GM12878 (cell line): Measurements from ENCODE around the gene RPA3. TPM values are rescaled to one million over a fixed set of nuclear protein-coding genes. Genes with fewer than 3 reads are reported as not detected.

Source experiments
- ATAC-seq: fragments of 200-7000 bp; cut with Tn5 transposase; 3 replicates; pipeline ENCODE4 v1.9.1; 2020; ENCODE audit warnings: mild to moderate bottlenecking, moderate library complexity
- BruUV-seq: library from RNA; stranded (reverse); fragments of 400-500 nt; replicated peaks from 2 replicates; lab custom pipeline; 2021; lab: Mats Ljungman, UMichigan
- CTCF ChIA-PET: fragments of 300-600 bp; sonication (Branson Sonifier 250); formaldehyde crosslinking; extraction: SDS; loops from one replicate; lab custom pipeline; 2021; ENCODE audit warnings: inconsistent platforms; lab: Yijun Ruan, JAX
- POLR2A ChIA-PET: fragments of 350-600 bp; formaldehyde crosslinking; extraction: SDS; loops from one replicate; lab custom pipeline; 2021; ENCODE audit warnings: inconsistent platforms; lab: Charles Lee
- RAD21 ChIA-PET: fragments of 300-600 bp; sonication (Branson Sonifier 250); formaldehyde crosslinking; loops from one replicate; lab custom pipeline; 2023; ENCODE audit warnings: antibody characterized with exemption; ENCODE audit not compliant: unreplicated experiment; lab: Charles Lee
- SMC1A ChIA-PET: fragments of 300-600 bp; sonication (Branson Sonifier 250); formaldehyde crosslinking; loops from one replicate; lab custom pipeline; 2023; ENCODE audit not compliant: unreplicated experiment, uncharacterized antibody; lab: Charles Lee
- DNase-seq: peaks from one replicate; pipeline ENCODE4 v3.0.0-alpha.2; 2011; ENCODE audit warnings: low read depth, low spot score
- FAIRE-seq: peaks from 3 replicates; lab custom pipeline; 2011; peaks lifted over from hg19 to GRCh38; lab: Jason Lieb, UNC
- H2AFZ ChIP-seq: 2 replicates; pipeline ENCODE4 v1.6.0; 2011; ENCODE audit warnings: low read depth, low read length, control low read depth; ENCODE audit not compliant: control insufficient read depth
- H3K27ac ChIP-seq: 2 replicates; pipeline ENCODE4 v1.5.1; 2011; ENCODE audit warnings: control low read depth; ENCODE audit not compliant: control insufficient read depth, insufficient read depth
- H3K27me3 ChIP-seq, 2 experiments: replicated peaks in 1 of 2; 2 replicates each; pipeline versions ENCODE4 v1.6.0 to v1.6.1; 2011; ENCODE audit warnings: low read length in 1 of 2; ENCODE audit not compliant: control insufficient read depth in 2 of 2, insufficient read depth in 2 of 2
- H3K36me3 ChIP-seq, 2 experiments: 2 replicates each; pipeline ENCODE4 v1.5.1; 2011; ENCODE audit warnings: low read length in 1 of 2; ENCODE audit not compliant: control insufficient read depth in 2 of 2, insufficient read depth in 2 of 2
- H3K4me1 ChIP-seq: 2 replicates; pipeline ENCODE4 v1.6.1; 2011; ENCODE audit warnings: mild to moderate bottlenecking, low read length, moderate library complexity, mixed read lengths; ENCODE audit not compliant: control insufficient read depth, insufficient read depth
- H3K4me2 ChIP-seq: 2 replicates; pipeline ENCODE4 v1.6.0; 2011; ENCODE audit warnings: control low read depth; ENCODE audit not compliant: control insufficient read depth, insufficient read depth
- H3K4me3 ChIP-seq: fragments of 200-600 bp; sonication (generic); 2 replicates; pipeline ENCODE4 v1.5.1; 2016
- H3K79me2 ChIP-seq: 2 replicates; pipeline ENCODE4 v1.6.0; 2011; ENCODE audit warnings: low read length; ENCODE audit not compliant: control insufficient read depth, insufficient read depth
- H3K9ac ChIP-seq: 2 replicates; pipeline ENCODE4 v1.8.0; 2011; ENCODE audit warnings: low read length, control low read depth, mixed read lengths; ENCODE audit not compliant: control insufficient read depth, insufficient read depth
- H3K9me3 ChIP-seq: replicated peaks from 3 replicates; pipeline ENCODE4 v1.5.1; 2011; ENCODE audit warnings: mild to moderate bottlenecking, low read length; ENCODE audit not compliant: control insufficient read depth, insufficient read depth
- H4K20me1 ChIP-seq: 2 replicates; pipeline ENCODE4 v1.6.0; 2011; ENCODE audit not compliant: control insufficient read depth, insufficient read depth
- CEBPB ChIP-seq, 2 experiments: fragments of 150-350 bp in 1 of 2; IDR thresholded peaks; 2 replicates each; pipeline ENCODE4 v1.6.1; 2012 to 2014; ENCODE audit warnings: low read depth in 2 of 2, low read length in 2 of 2, borderline replicate concordance in 1 of 2, inconsistent platforms in 1 of 2
- DPF2 ChIP-seq: fragments of 450-650 bp; IDR thresholded peaks from 2 replicates; pipeline ENCODE4 v1.6.1; 2017; ENCODE audit warnings: mild to moderate bottlenecking
- FOXM1 ChIP-seq: IDR thresholded peaks from 2 replicates; pipeline ENCODE4 v1.6.1; 2012; ENCODE audit warnings: low read depth, mild to moderate bottlenecking, inconsistent platforms, low read length, moderate library complexity
- JUNB ChIP-seq: IDR thresholded peaks from 2 replicates; pipeline ENCODE4 v1.6.1; 2016; ENCODE audit warnings: antibody characterized with exemption, mild to moderate bottlenecking
- MEF2A ChIP-seq: IDR thresholded peaks from 2 replicates; pipeline ENCODE4 v1.6.1; 2011; ENCODE audit warnings: low read depth, mild to moderate bottlenecking, low read length, moderate library complexity; ENCODE audit not compliant: insufficient read depth
- NFYA ChIP-seq: IDR thresholded peaks from 2 replicates; pipeline ENCODE4 v1.6.1; 2011; ENCODE audit warnings: low read depth, mild to moderate bottlenecking, low read length, improper control_type of control experiment, borderline replicate concordance
- NR2F1 ChIP-seq: fragments of 450-650 bp; conservative IDR thresholded peaks from 2 replicates; pipeline ENCODE4 v1.6.1; 2017; ENCODE audit warnings: mild to moderate bottlenecking
- PAX8 ChIP-seq: fragments of 450-650 bp; IDR thresholded peaks from 2 replicates; pipeline ENCODE4 v1.6.1; 2017; ENCODE audit warnings: mild to moderate bottlenecking, moderate library complexity
- RB1 ChIP-seq: fragments of 450-650 bp; formaldehyde crosslinking; IDR thresholded peaks from 2 replicates; pipeline ENCODE4 v1.6.1; 2017; ENCODE audit warnings: mild to moderate bottlenecking, borderline replicate concordance
- RBBP5 ChIP-seq: fragments of 200-600 bp; sonication (generic); conservative IDR thresholded peaks from 2 replicates; pipeline ENCODE4 v1.6.1; 2016
- TCF3 ChIP-seq: IDR thresholded peaks from 2 replicates; pipeline ENCODE4 v1.6.1; 2012; ENCODE audit warnings: low read depth, mild to moderate bottlenecking, low read length, borderline replicate concordance; ENCODE audit not compliant: insufficient read depth
- WGBS: methylation state at CpG from one replicate; pipeline ENCODE4 v1.1.6; 2016; ENCODE audit warnings: low lambda C conversion rate; ENCODE audit not compliant: insufficient replicate concordance, insufficient coverage; ENCODE audit errors: missing lambda C conversion rate; 5-methylcytosine and 5-hydroxymethylcytosine counted together
- in situ Hi-C: fragments of 300-500 bp; cut with MboI; formaldehyde crosslinking; loops from 9 replicates; pipeline ENCODE4 v1.14.3; 2018; ENCODE audit warnings: mixed read lengths
- intact Hi-C: fragments of 100-400 bp; cut with micrococcal nuclease; formaldehyde crosslinking; loops from one replicate; pipeline ENCODE4 v1.14.2; 2022; ENCODE audit not compliant: unreplicated experiment
- polyA plus RNA-seq, 11 experiments: library from polyadenylated mRNA; depleted of rRNA in 4 of 11; unstranded in 6 of 11; stranded (reverse) in 5 of 11; fragments of >200 nt; fragmentation: Nextera tagmentation in 4 of 11; fragmentation: Illumina TruSeq in 1 of 11; extraction: Ambion mirVana in 4 of 11; extraction: Trizol in 1 of 11; gene quantifications; 1 replicate in 1 of 11; 2 replicates in 10 of 11; pipeline versions ENCODE4 v1.2.1 to v1.2.3, GENCODE V29; 2011 to 2016; ENCODE audit warnings: inconsistent platforms in 2 of 11, missing spikeins in 2 of 11, low read depth in 1 of 11
- total RNA-seq, 4 experiments: library from RNA; depleted of rRNA in 3 of 4; stranded (reverse); fragments of >200 nt in 3 of 4; fragmentation: Illumina TruSeq in 1 of 4; extraction: Trizol in 1 of 4; gene quantifications; 2 replicates each; pipeline versions ENCODE4 v1.2.1 to v1.2.3, GENCODE V29; 2013 to 2021
- TF ChIP-seq, protein P1 (sequence below): fragments of 450-650 bp; IDR thresholded peaks from 2 replicates; pipeline ENCODE4 v1.6.1; 2017; ENCODE audit warnings: mild to moderate bottlenecking, moderate library complexity
- TF ChIP-seq, protein P2 (sequence below): fragments of 450-650 bp; conservative IDR thresholded peaks from 2 replicates; pipeline ENCODE4 v1.6.1; 2017; ENCODE audit warnings: mild to moderate bottlenecking, moderate library complexity

The RPA3 gene
- total and polyA plus RNA-seq, 10 of the 15 experiments (the other 5 are each of a cell fraction or from before 2014, with no cell fraction given) = 60.2 to 343 (median 112) TPM

GRCh38 chr7:7670490-7670889, 47.9 kb downstream of the RPA3 start:
- FAIRE-seq (no peak), DNase-seq (no peak), ATAC-seq (no peak)
- Histone ChIP-seq H3K27me3 (no peaks in the 10 kb centered on the region), H3K4me1 (no peaks in the 10 kb centered on the region), H3K9ac (no peak overlapping the region), H3K9me3 (peaks cover 10% of the 10 kb centered on the region), H3K79me2 (no peaks in the 10 kb centered on the region), H4K20me1 (no peaks in the 10 kb centered on the region), H3K4me2 (no peak overlapping the region), H2AFZ (no peak overlapping the region), H3K36me3 (no peaks in the 10 kb centered on the region), H3K27ac (no peak overlapping the region), H3K4me3 (no peak overlapping the region)
- intact Hi-C loops (no loop called here), in situ Hi-C loops (no loop called here)
- CTCF ChIA-PET = no interaction called here
- POLR2A ChIA-PET = no interaction called here
- SMC1A ChIA-PET = interaction anchor here (1.1 kb wide), 1 partner anchor 88 kb away, joined by 3 read pairs; no protein-coding TSS in a partner anchor
- RAD21 ChIA-PET = no interaction called here
- no TSS peak for BruUV-seq
- 95% methylated on average over 3 of the region's 3 CpGs for WGBS
- no peak for TF ChIP-seq FOXM1
- no peak for TF ChIP-seq MEF2A
- no peak for TF ChIP-seq CEBPB (IDR thresholded peaks at IDR 0.05; ENCODE audit: borderline replicate concordance in 1 of 2, low read depth in 2 of 2, low read length in 2 of 2)
- no peak for TF ChIP-seq NFYA
- TF ChIP-seq PAX8 = no peak
- TF ChIP-seq JUNB = no peak
- TF ChIP-seq TCF3 = no peak
- no peak for TF ChIP-seq RB1
- TF ChIP-seq, protein P1, sequence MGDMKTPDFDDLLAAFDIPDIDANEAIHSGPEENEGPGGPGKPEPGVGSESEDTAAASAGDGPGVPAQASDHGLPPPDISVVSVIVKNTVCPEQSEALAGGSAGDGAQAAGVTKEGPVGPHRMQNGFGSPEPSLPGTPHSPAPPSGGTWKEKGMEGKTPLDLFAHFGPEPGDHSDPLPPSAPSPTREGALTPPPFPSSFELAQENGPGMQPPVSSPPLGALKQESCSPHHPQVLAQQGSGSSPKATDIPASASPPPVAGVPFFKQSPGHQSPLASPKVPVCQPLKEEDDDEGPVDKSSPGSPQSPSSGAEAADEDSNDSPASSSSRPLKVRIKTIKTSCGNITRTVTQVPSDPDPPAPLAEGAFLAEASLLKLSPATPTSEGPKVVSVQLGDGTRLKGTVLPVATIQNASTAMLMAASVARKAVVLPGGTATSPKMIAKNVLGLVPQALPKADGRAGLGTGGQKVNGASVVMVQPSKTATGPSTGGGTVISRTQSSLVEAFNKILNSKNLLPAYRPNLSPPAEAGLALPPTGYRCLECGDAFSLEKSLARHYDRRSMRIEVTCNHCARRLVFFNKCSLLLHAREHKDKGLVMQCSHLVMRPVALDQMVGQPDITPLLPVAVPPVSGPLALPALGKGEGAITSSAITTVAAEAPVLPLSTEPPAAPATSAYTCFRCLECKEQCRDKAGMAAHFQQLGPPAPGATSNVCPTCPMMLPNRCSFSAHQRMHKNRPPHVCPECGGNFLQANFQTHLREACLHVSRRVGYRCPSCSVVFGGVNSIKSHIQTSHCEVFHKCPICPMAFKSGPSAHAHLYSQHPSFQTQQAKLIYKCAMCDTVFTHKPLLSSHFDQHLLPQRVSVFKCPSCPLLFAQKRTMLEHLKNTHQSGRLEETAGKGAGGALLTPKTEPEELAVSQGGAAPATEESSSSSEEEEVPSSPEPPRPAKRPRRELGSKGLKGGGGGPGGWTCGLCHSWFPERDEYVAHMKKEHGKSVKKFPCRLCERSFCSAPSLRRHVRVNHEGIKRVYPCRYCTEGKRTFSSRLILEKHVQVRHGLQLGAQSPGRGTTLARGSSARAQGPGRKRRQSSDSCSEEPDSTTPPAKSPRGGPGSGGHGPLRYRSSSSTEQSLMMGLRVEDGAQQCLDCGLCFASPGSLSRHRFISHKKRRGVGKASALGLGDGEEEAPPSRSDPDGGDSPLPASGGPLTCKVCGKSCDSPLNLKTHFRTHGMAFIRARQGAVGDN = no peak
- TF ChIP-seq, protein P2, sequence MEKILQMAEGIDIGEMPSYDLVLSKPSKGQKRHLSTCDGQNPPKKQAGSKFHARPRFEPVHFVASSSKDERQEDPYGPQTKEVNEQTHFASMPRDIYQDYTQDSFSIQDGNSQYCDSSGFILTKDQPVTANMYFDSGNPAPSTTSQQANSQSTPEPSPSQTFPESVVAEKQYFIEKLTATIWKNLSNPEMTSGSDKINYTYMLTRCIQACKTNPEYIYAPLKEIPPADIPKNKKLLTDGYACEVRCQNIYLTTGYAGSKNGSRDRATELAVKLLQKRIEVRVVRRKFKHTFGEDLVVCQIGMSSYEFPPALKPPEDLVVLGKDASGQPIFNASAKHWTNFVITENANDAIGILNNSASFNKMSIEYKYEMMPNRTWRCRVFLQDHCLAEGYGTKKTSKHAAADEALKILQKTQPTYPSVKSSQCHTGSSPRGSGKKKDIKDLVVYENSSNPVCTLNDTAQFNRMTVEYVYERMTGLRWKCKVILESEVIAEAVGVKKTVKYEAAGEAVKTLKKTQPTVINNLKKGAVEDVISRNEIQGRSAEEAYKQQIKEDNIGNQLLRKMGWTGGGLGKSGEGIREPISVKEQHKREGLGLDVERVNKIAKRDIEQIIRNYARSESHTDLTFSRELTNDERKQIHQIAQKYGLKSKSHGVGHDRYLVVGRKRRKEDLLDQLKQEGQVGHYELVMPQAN = no peak
- TF ChIP-seq DPF2 = no peak
- TF ChIP-seq NR2F1 = no peak
- no peak for TF ChIP-seq RBBP5
